Retina (tissue), 1 donor: ENCODE measurements around the gene CPPED1.
"Not testable (repeated sequence)": the region's sequence is repeated elsewhere in the genome, so short reads cannot be mapped to it uniquely, and the experiment has no call there.

Source experiments
- DNase-seq: peaks from one replicate; pipeline ENCODE4 v3.0.0-alpha.2; 2016

Gene CPPED1

DNA sequence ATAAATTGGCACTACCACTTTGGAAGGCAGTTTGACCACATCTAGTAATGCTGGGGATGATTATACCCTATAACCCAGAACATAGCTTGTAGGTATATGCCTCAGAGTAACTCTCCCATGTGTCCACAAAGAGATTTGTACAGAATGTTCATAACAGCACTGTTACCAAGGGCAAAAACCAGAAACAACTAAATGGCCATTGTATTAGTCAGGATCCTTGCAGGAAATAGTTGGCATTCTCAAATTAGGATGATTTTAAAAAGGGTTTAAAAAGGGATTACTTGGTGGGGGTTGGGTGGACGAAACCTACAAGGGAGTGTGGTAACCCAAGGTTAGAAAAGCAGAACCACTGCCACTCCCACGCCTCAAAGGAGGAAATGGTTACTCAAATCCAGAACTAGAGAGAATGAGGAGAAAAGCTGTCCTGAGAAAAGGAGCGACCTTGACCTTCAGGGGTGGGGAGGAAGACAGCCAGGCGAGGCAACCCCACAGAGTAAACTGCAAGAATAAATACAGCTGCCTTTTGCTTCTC, 2.1 kb downstream of the CPPED1 start:
- DNase-seq: no peak

- DNase-seq: no peak
Measured at GRCh38 chr16:12800817-12801216, 2.9 kb downstream of the CPPED1 start.

- not testable (repeated sequence) for DNase-seq
Measured at GRCh38 chr16:12799996-12800395, 3.7 kb downstream of the CPPED1 start.

GRCh38 chr16:12798846-12799245, 4.8 kb downstream of the CPPED1 start:
- DNase-seq: no peak

DNA sequence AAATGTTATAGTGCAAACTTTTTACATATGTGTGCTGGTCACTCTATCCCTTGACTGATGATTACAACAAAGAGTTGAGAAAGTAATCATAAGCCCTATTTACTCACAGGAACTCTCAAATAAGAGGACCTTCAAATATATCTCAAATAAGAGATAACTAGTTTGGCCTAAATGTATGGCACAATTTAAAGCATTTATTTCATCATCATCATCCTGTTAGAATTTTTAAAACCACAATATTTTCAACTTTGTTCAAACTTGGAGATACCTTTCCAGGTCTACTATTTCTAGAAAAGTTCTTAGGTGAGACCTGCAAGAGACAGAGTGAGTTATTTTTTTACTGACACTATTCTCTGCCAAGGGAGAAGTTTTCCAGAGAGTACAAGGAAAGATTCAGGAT, 5.5 kb downstream of the CPPED1 start:
- DNase-seq: no peak

- DNase-seq: no peak
Measured at GRCh38 chr16:12796498-12796897, 7.2 kb downstream of the CPPED1 start.

DNA sequence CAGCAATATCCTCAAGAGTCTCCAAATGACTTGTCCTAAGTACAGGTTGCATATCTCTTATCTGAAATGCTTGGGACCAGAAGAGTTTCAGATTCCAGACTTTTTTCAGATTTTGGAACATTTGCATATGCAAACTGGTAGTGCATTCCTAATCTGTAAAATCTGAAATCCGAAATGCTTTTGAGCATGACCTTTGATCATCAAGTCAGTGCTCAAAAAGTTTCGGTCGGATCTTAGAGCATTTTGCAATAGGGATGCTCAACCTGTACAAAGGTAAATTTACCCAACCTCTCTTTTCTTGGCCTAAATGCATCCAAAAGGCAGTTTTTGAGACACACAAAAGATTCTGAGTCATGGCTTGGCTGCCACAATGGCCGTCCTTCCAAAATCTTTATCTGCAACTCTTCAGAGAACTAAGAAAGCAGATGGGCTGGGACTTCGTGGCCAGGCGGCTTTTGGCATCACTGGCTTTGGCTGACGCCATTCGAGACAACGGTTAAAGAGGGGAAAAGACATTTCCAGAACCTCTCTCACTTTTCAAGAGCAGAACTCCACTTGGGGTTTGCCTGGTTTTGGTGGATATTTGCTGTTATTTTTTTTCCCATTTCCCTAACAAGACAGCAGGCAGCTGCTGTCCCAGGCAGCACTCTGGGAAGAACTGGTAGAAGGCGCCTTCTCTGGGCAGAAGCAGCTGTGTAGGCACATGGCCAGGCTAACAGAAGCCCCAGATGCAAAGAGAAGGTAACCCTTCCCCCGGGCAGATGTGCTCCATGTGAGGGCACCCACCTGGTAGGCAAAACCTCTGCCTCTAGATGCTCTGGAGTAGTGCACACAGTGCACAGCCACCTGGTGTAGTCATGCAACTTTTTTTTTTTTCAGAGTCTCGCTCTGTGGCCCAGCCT, 8.9 kb downstream of the CPPED1 start:
- no peak for DNase-seq

GRCh38 chr16:12793865-12794240, 9.8 kb downstream of the CPPED1 start:
- DNase-seq: no peak

- no peak for DNase-seq
Measured at GRCh38 chr16:12793120-12793864, 10.4 kb downstream of the CPPED1 start.

DNA sequence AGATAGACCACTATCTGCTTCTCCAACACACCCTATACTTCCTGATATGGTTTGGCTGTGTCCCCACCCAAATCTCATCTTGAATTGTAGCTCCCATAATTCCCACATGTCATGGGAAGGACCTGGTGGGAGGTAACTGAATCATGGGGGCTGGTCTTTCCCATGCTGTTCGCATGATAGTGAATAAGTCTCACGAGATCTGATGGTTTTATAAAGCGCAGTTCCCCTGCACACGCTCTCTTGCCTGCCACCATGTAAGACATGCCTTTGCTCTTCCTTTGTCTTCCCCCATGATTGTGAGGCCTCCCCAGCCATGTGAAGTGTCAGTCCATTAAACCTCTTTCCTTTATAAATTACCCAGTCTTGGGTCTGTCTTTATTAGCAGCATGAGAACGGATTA, 11.2 kb downstream of the CPPED1 start:
- not testable (repeated sequence) for DNase-seq

- no peak for DNase-seq
Measured at GRCh38 chr16:12791340-12791739, 12.3 kb downstream of the CPPED1 start.

DNA sequence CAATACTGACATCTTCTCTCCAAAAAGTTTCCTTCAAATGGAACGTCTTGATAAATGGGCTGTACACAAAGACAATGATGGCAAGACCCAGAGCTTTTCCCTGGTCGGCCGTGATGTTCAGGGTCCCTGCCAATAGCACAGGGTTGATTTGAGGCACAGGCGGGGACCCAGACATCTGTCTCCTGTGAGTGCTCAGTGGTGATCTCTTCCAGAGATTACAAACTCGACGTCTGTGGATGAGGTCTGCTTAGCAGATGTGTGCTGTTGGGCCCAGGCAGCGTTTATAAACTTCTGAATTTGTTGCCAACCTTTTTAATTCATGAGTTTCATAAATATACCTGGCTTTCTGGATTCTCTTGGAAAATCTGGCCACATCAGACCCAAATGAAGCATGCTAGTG, 14.9 kb downstream of the CPPED1 start:
- no peak for DNase-seq

GRCh38 chr16:12786081-12786480, 17.6 kb downstream of the CPPED1 start:
- no peak for DNase-seq

DNA sequence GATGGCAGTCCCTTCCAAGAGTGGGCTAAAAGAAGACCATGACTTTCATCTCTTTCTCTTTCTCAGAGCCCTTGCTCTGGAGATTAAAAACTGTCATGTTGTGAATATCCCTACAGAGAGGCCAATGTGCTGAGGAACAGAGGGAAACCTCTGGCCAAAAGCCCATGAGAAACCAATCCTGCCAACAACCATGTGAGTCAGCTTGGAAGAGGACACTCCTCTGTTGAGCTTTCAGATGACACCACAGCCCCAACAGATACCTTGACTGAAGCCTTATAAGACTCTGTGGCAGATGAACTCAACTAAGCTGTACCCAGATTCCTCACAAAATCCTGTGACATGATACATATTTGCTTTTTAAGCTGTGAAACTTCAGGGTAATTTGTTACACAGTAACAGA, 19.6 kb downstream of the CPPED1 start:
- DNase-seq: no peak

GRCh38 chr16:12781777-12782176, 21.9 kb downstream of the CPPED1 start:
- no peak for DNase-seq

- no peak for DNase-seq
Measured at GRCh38 chr16:12780467-12780866, 23.2 kb downstream of the CPPED1 start.

GRCh38 chr16:12778726-12779125, 25.0 kb downstream of the CPPED1 start:
- no peak for DNase-seq

DNA sequence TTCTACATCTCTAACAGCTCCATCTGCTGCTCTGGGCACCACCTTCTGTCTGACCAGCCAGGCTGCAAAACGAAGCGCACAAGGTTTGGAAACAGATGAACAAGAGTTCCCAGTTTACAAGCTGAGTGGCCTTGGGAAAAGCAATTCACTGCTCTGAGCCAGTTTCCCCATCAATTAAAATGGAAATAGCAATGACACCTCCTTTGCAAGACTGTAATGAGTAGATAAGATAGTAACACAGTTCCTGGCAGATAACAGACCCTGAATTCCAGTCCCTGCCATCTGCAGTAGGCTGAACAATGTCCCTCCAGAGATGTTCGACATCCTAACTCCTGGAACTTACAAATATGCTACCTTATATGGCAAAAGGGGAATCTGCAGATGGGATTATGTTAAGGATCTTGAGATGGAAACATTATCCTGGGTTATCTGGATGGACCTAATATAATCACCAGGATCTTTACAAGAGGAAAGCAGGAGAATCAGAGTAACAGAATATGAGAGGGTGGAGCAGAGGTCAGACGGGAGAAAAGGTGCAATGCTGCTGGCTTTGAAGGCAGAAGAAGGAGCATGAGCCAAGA, 27.9 kb downstream of the CPPED1 start:
- no peak for DNase-seq

- DNase-seq: no peak
Measured at GRCh38 chr16:12773221-12773620, 30.5 kb downstream of the CPPED1 start.

GRCh38 chr16:12771341-12771798, 32.3 kb downstream of the CPPED1 start:
- no peak for DNase-seq

- no peak for DNase-seq
Measured at GRCh38 chr16:12769525-12769924, 34.2 kb downstream of the CPPED1 start.

DNA sequence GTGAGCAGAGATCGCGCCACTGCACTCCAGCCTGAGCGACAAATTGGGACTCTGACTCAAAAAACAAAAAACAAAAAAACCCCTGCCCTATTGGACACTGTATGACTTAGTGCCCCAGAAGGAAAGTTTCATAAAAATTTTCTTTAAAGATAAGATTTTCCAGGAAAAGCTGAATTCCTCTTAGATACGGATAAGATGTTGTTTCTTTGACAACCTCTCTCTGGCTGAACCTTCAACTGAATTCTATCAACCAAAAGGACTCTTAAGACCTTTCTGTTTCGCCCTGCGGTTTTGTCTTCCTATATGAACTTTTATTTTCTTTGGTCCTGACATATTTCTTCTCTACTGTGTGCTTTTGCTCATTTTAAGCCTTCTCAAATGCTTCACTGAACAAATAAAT, 35.8 kb downstream of the CPPED1 start:
- DNase-seq: no peak

DNA sequence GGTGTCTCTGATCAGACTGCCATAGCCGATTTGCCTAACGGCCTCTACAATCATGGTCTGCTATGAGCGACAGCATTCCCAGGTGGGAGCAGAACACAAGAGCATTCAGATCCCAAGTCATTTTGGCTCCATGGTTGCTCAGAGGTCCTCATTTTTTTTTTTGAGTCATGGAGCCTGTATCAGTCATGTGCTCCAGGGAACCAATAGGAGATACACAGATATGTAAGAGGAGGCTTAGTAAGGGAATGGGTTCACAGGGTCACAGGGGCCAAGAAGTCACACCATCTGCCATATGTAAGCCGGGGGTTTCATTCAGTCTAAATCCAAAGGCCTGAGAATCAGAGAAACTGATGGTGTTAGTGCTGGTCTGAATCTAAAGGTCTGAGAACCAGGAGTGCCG, 36.8 kb downstream of the CPPED1 start:
- no peak for DNase-seq
